Tibial nerve (tissue), 4 donors: ENCODE data around the gene MN1. TPM values are rescaled to one million over a fixed set of nuclear protein-coding genes. Genes with fewer than 3 reads are reported as not detected.

Experiments used
- DNase-seq, 2 donors: peaks; one replicate each; pipeline ENCODE4 v3.0.0-alpha.2; 2019; ENCODE audit warnings: low spot score in 2 of 2
- H3K27ac ChIP-seq, 4 donors: fragments of 200-600 bp; sonication (generic) in 3 of 4; one replicate each; pipeline ENCODE4 v1.5.1; 2017 to 2019; ENCODE audit warnings: mild to moderate bottlenecking in 1 of 4
- H3K27me3 ChIP-seq, 2 donors: fragments of 200-600 bp; sonication (generic) in 1 of 2; one replicate each; pipeline versions ENCODE4 v1.5.1 to v1.6.0; 2017 to 2019
- H3K36me3 ChIP-seq, 3 donors: fragments of 200-600 bp; sonication (generic); one replicate each; pipeline ENCODE4 v1.5.1; 2018 to 2019
- H3K4me1 ChIP-seq, 4 donors: fragments of 200-600 bp; sonication (generic) in 3 of 4; one replicate each; pipeline ENCODE4 v1.5.1; 2017 to 2019
- H3K4me3 ChIP-seq, 4 donors: fragments of 200-600 bp; sonication (generic) in 3 of 4; one replicate each; pipeline ENCODE4 v1.5.1; 2017 to 2019; ENCODE audit warnings: mild to moderate bottlenecking in 1 of 4, moderate library complexity in 1 of 4
- H3K9me3 ChIP-seq, 4 donors: fragments of 200-600 bp; sonication (generic) in 3 of 4; one replicate each; pipeline ENCODE4 v1.5.1; 2017 to 2019
- CTCF ChIP-seq, 5 experiments: fragments of 200-600 bp in 3 of 5; fragments of 450-650 bp in 2 of 5; sonication (generic) in 3 of 5; IDR thresholded peaks; one replicate each; pipeline ENCODE4 v1.5.1; 2016 to 2019; ENCODE audit warnings: antibody characterized with exemption in 5 of 5, mild to moderate bottlenecking in 3 of 5, moderate library complexity in 2 of 5
- EP300 ChIP-seq, 2 donors: sonication (generic); formaldehyde crosslinking; IDR thresholded peaks; one replicate each; pipeline ENCODE4 v1.6.1; 2017; ENCODE audit warnings: antibody characterized with exemption in 2 of 2, mild to moderate bottlenecking in 1 of 2
- POLR2A ChIP-seq, 2 donors: fragments of 450-650 bp; IDR thresholded peaks; one replicate each; pipeline ENCODE4 v1.6.1; 2017; ENCODE audit warnings: antibody characterized with exemption in 2 of 2, mild to moderate bottlenecking in 2 of 2, moderate library complexity in 2 of 2
- WGBS, 2 donors: methylation state at CpG; one replicate each; pipeline ENCODE4 v1.1.5; 2018; 5-methylcytosine and 5-hydroxymethylcytosine counted together
- total RNA-seq, 4 donors: library from RNA; depleted of rRNA; stranded (reverse); fragments of >200 nt; gene quantifications; one replicate each; pipeline ENCODE4 v1.1.0, GENCODE V29; 2016

The MN1 gene
- total RNA-seq, 4 donors from 2014 or later: 3.9 to 8.2 (median 6.0) TPM

- WGBS, 2 donors: 74 to 82% methylated on average over 12 of the region's 12 CpGs
- no peak for TF ChIP-seq POLR2A (IDR thresholded peaks at IDR 0.05)
- TF ChIP-seq CTCF (IDR thresholded peaks at IDR 0.05): no peak
- TF ChIP-seq EP300 (IDR thresholded peaks at IDR 0.05): no peak
- peaks cover 0 to 23% (median 0%) of the 10 kb centered on the region in 4 donors for H3K4me1 ChIP-seq
- DNase-seq: no peak
- H3K36me3 ChIP-seq: no peaks in the 10 kb centered on the region
- no peaks in the 10 kb centered on the region for H3K9me3 ChIP-seq
- H3K27me3 ChIP-seq: peaks cover 0 to 3% of the 10 kb centered on the region in 2 donors
- no peak overlapping the region for H3K4me3 ChIP-seq
- H3K27ac ChIP-seq: peak overlapping the region in 1 of 4 donors; percentile 71
Observed at GRCh38 chr22:27785831-27786230, 15.7 kb downstream of the MN1 start.

DNA sequence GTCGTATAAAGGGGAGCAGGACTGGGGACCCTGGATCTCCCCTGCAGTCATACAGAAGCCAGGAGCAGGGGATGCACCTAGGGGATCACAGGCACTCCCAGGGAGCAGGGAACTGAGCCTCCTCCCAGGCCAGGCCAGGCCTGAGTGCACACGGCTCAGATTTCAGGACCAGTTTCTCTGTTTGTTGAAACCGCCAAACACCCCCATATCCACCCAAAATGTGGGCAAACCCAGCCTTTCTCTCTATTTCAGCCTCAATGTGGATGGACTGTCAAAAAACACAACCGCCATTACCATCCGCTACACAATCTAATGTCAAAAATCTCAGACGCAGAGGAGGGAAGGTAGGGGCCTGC is 17.5 kb downstream of the MN1 start:
- H3K36me3 ChIP-seq: no peaks in the 10 kb centered on the region
- WGBS, 2 donors: 70 to 83% methylated on average over 6 of the region's 6 CpGs
- no peak overlapping the region for H3K4me3 ChIP-seq
- H3K9me3 ChIP-seq: peaks cover 0 to 3% (median 0%) of the 10 kb centered on the region in 4 donors
- peaks cover 0 to 23% (median 0%) of the 10 kb centered on the region in 4 donors for H3K4me1 ChIP-seq
- peaks cover 0 to 3% of the 10 kb centered on the region in 2 donors for H3K27me3 ChIP-seq
- H3K27ac ChIP-seq: peak overlapping the region in 2 of 4 donors; percentile 35 to 71
- DNase-seq: no peak
- TF ChIP-seq CTCF (IDR thresholded peaks at IDR 0.05) (no peak), EP300 (IDR thresholded peaks at IDR 0.05) (no peak), POLR2A (IDR thresholded peaks at IDR 0.05) (no peak)

DNA sequence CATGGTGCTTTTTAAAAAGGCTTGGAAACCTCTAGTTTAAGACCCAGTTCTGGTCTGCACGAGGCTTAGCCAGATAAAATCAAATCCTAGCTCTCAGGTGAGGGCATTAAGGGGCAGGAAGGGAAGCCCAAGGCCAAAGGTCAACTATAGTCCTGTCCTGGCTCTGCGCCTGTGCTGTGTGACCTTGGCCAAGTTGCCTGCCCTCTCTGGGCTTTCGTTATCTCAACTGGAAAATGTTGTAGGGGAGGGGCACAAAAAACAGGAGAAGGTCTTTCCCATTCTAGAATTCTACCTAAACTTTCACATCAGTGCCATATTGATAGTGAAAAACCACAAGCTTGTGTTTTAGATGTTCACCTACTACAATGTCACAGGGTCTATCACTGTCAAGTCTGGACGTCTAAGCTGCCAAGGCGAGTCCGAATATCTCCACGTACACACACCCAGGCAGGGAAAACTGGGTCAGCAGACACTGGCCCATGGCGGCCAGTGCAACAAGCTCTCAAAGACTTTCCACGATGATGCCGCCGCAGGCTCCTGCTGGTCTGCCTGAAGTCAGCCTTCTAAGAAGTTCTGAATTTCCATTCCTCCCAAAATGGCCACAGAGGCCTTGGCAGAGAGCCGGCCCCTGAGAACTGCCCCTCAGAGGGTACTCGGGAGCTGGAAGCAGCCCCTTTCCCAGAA is 18.0 kb downstream of the MN1 start:
- Histone ChIP-seq H3K4me1 (peaks cover 0 to 27% (median 0%) of the 10 kb centered on the region in 4 donors), H3K27ac (peak overlapping the region in 2 of 4 donors; percentile 35 to 71), H3K27me3 (peaks cover 0 to 3% of the 10 kb centered on the region in 2 donors), H3K4me3 (no peak overlapping the region), H3K36me3 (no peaks in the 10 kb centered on the region), H3K9me3 (peaks cover 0 to 3% (median 0%) of the 10 kb centered on the region in 4 donors)
- DNase-seq: no peak
- 73 to 88% methylated on average over 13 of the region's 13 CpGs for WGBS, 2 donors
- TF ChIP-seq CTCF (IDR thresholded peaks at IDR 0.05) (no peak), EP300 (IDR thresholded peaks at IDR 0.05) (no peak), POLR2A (IDR thresholded peaks at IDR 0.05) (no peak)

GRCh38 chr22:27782088-27782487 is 19.5 kb downstream of the MN1 start:
- peaks cover 0 to 38% (median 0%) of the 10 kb centered on the region in 4 donors for H3K4me1 ChIP-seq
- WGBS, 2 donors: 59% methylated on average over 13 of the region's 13 CpGs

More at GRCh38 chr22:27782088-27782487, 19.5 kb downstream of the MN1 start:
- Histone ChIP-seq H3K36me3 (no peaks in the 10 kb centered on the region), H3K9me3 (peaks cover 0 to 3% (median 0%) of the 10 kb centered on the region in 4 donors), H3K27ac (peak overlapping the region in 1 of 4 donors; percentile 39), H3K4me3 (no peak overlapping the region), H3K27me3 (no peaks in the 10 kb centered on the region)
- TF ChIP-seq EP300 (IDR thresholded peaks at IDR 0.05) (no peak), POLR2A (IDR thresholded peaks at IDR 0.05) (no peak), CTCF (IDR thresholded peaks at IDR 0.05) (no peak)
- DNase-seq: no peak
